Measurements from ENCODE around the gene NDUFV2.

Gene NDUFV2

GRCh38 chr18:9146224-9146623 lies 43.7 kb downstream of the NDUFV2 start:
- H3K4me3 ChIP-seq (ENCODE audit: control insufficient read depth in 1 of 7, extremely low read depth in 1 of 7, insufficient read depth in 4 of 7, low read depth in 2 of 7, low read length in 6 of 7) = no peak overlapping the region
- H3K27me3 ChIP-seq (replicated peaks in 2 of 5; ENCODE audit: control insufficient read depth in 4 of 5, insufficient read depth in 5 of 5, low read length in 4 of 5) = no peaks in the 10 kb centered on the region
- no peak for DNase-seq
- H3K36me3 ChIP-seq (ENCODE audit: control insufficient read depth in 4 of 4, insufficient read depth in 4 of 4, low read length in 3 of 4) = no peaks in the 10 kb centered on the region
- H3K27ac ChIP-seq (ENCODE audit: insufficient read depth in 1 of 2, low read depth in 1 of 2, low read length in 2 of 2, poor library complexity in 1 of 2, severe bottlenecking in 2 of 2) = peak overlapping the region in 1 of 2 experiments; percentile 27
- peaks cover 20 to 65% (median 41%) of the 10 kb centered on the region in 4 experiments for H3K4me1 ChIP-seq (ENCODE audit: control extremely low read depth in 1 of 4, control insufficient read depth in 4 of 4, insufficient read depth in 4 of 4, low read length in 3 of 4)
- WGBS (ENCODE audit: insufficient coverage) = no CpG with 5 or more reads among the region's 1 CpG
- ChIA-PET CTCF (interaction anchor here (0.9 to 2.8 kb wide), 7 partner anchors 32 to 450 kb away, joined by 3 to 20 read pairs (median 4); no protein-coding TSS in a partner anchor), POLR2A (no interaction called here)
- no peaks in the 10 kb centered on the region for H3K9me3 ChIP-seq (ENCODE audit: control extremely low read depth in 1 of 5, control insufficient read depth in 4 of 5, insufficient read depth in 2 of 5, low read depth in 1 of 5, low read length in 4 of 5)

GRCh38 chr18:9147440-9148202 lies 45.1 kb downstream of the NDUFV2 start:
- CTCF ChIA-PET = interaction anchor here (0.7 to 2.8 kb wide), 9 partner anchors 9 to 451 kb away, joined by 3 to 20 read pairs (median 4); partner anchors contain the start of gene ANKRD12
- Histone ChIP-seq H3K27ac (ENCODE audit: insufficient read depth in 1 of 2, low read depth in 1 of 2, low read length in 2 of 2, poor library complexity in 1 of 2, severe bottlenecking in 2 of 2) (peak overlapping the region; percentile 7 to 68), H3K36me3 (ENCODE audit: control insufficient read depth in 4 of 4, insufficient read depth in 4 of 4, low read length in 3 of 4) (no peaks in the 10 kb centered on the region), H3K4me3 (ENCODE audit: control insufficient read depth in 1 of 7, extremely low read depth in 1 of 7, insufficient read depth in 4 of 7, low read depth in 2 of 7, low read length in 6 of 7) (peak overlapping the region in 3 of 7 experiments; percentile 31 to 42 (median 36)), H3K27me3 (replicated peaks in 2 of 5; ENCODE audit: control insufficient read depth in 4 of 5, insufficient read depth in 5 of 5, low read length in 4 of 5) (no peaks in the 10 kb centered on the region), H3K9me3 (ENCODE audit: control extremely low read depth in 1 of 5, control insufficient read depth in 4 of 5, insufficient read depth in 2 of 5, low read depth in 1 of 5, low read length in 4 of 5) (no peaks in the 10 kb centered on the region), H3K4me1 (ENCODE audit: control extremely low read depth in 1 of 4, control insufficient read depth in 4 of 4, insufficient read depth in 4 of 4, low read length in 3 of 4) (peaks cover 20 to 76% (median 46%) of the 10 kb centered on the region in 4 experiments)
- WGBS (ENCODE audit: insufficient coverage) = no CpG with 5 or more reads among the region's 1 CpG
- peak; percentile 71 to 76 (median 75) for DNase-seq
- POLR2A ChIA-PET = interaction anchor here (0.6 kb wide), 1 partner anchor 14 kb away, joined by 3 read pairs; no protein-coding TSS in a partner anchor

DNA sequence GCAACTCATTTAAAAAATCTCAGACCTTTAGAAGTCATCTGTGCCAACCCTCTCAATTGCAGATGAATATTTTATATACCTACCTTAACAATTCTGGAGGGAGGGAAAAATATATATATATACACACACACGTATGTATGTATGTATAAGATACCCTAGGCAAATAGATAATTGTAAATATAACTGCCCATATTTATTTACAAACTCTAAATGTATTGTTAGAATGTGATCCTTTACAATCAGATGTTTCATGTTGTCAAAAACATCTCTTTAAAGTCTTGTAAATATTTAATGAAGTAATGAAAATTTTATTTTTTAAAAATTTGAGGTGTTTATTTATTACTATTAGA lies 45.7 kb downstream of the NDUFV2 start:
- Histone ChIP-seq H3K27me3 (replicated peaks in 2 of 5; ENCODE audit: control insufficient read depth in 4 of 5, insufficient read depth in 5 of 5, low read length in 4 of 5) (no peaks in the 10 kb centered on the region), H3K9me3 (ENCODE audit: control extremely low read depth in 1 of 5, control insufficient read depth in 4 of 5, insufficient read depth in 2 of 5, low read depth in 1 of 5, low read length in 4 of 5) (no peaks in the 10 kb centered on the region), H3K36me3 (ENCODE audit: control insufficient read depth in 4 of 4, insufficient read depth in 4 of 4, low read length in 3 of 4) (no peaks in the 10 kb centered on the region), H3K4me1 (ENCODE audit: control extremely low read depth in 1 of 4, control insufficient read depth in 4 of 4, insufficient read depth in 4 of 4, low read length in 3 of 4) (peaks cover 20 to 82% (median 50%) of the 10 kb centered on the region in 4 experiments), H3K4me3 (ENCODE audit: control insufficient read depth in 1 of 7, extremely low read depth in 1 of 7, insufficient read depth in 4 of 7, low read depth in 2 of 7, low read length in 6 of 7) (peak overlapping the region in 2 of 7 experiments; percentile 31 to 36), H3K27ac (ENCODE audit: insufficient read depth in 1 of 2, low read depth in 1 of 2, low read length in 2 of 2, poor library complexity in 1 of 2, severe bottlenecking in 2 of 2) (peak overlapping the region; percentile 7 to 68)
- POLR2A ChIA-PET = no interaction called here
- DNase-seq = no peak
- no CpG with 5 or more reads among the region's 1 CpG for WGBS (ENCODE audit: insufficient coverage)
- CTCF ChIA-PET = interaction anchor here (0.7 to 2.8 kb wide), 7 partner anchors 10 to 83 kb away, joined by 3 to 20 read pairs (median 8); partner anchors contain the start of gene ANKRD12

DNA sequence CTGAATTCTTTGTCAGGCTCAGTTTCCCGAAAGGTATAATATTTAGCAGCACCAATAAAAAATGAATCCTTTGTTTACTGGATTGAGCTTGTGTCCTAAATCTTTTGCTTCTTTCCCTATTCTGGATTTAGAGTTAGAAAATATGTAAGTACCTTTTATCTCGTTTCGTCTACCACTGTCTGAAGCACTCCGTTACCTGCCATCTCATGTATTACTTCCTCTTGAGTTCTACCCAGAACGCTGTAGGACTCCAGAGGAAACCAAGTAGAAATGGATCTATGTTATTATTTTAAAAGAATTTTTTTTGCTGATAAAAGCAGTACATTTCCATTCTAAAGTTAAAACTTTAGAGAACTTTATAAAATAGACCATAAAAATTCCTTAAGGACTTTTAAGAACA lies 47.6 kb downstream of the NDUFV2 start:
- ChIA-PET CTCF (interaction anchor here (1.0 to 2.2 kb wide), 8 partner anchors 8 to 79 kb away, joined by 3 to 10 read pairs (median 6); no protein-coding TSS in a partner anchor), POLR2A (no interaction called here)
- H3K27ac ChIP-seq (ENCODE audit: insufficient read depth in 1 of 2, low read depth in 1 of 2, low read length in 2 of 2, poor library complexity in 1 of 2, severe bottlenecking in 2 of 2) = peak overlapping the region in 1 of 2 experiments; percentile 32
- H3K27me3 ChIP-seq (replicated peaks in 2 of 5; ENCODE audit: control insufficient read depth in 4 of 5, insufficient read depth in 5 of 5, low read length in 4 of 5) = no peaks in the 10 kb centered on the region
- no peaks in the 10 kb centered on the region for H3K36me3 ChIP-seq (ENCODE audit: control insufficient read depth in 4 of 4, insufficient read depth in 4 of 4, low read length in 3 of 4)
- H3K4me3 ChIP-seq (ENCODE audit: control insufficient read depth in 1 of 7, extremely low read depth in 1 of 7, insufficient read depth in 4 of 7, low read depth in 2 of 7, low read length in 6 of 7) = peak overlapping the region in 3 of 7 experiments; percentile 13 to 60 (median 57)
- DNase-seq = peak in 2 of 3 donors; percentile 66 to 75
- no peaks in the 10 kb centered on the region for H3K9me3 ChIP-seq (ENCODE audit: control extremely low read depth in 1 of 5, control insufficient read depth in 4 of 5, insufficient read depth in 2 of 5, low read depth in 1 of 5, low read length in 4 of 5)
- H3K4me1 ChIP-seq (ENCODE audit: control extremely low read depth in 1 of 4, control insufficient read depth in 4 of 4, insufficient read depth in 4 of 4, low read length in 3 of 4) = peaks cover 20 to 80% (median 43%) of the 10 kb centered on the region in 4 experiments
- 100% methylated on average over 1 of the region's 5 CpGs for WGBS (ENCODE audit: insufficient coverage)

GRCh38 chr18:9153256-9153655 lies 50.8 kb downstream of the NDUFV2 start:
- peak overlapping the region in 3 of 7 experiments; percentile 1 to 23 (median 19) for H3K4me3 ChIP-seq (ENCODE audit: control insufficient read depth in 1 of 7, extremely low read depth in 1 of 7, insufficient read depth in 4 of 7, low read depth in 2 of 7, low read length in 6 of 7)
- H3K27ac ChIP-seq (ENCODE audit: insufficient read depth in 1 of 2, low read depth in 1 of 2, low read length in 2 of 2, poor library complexity in 1 of 2, severe bottlenecking in 2 of 2) = peak overlapping the region; percentile 34 to 77
- peak in 1 of 3 donors; percentile 32 for DNase-seq
- H3K9me3 ChIP-seq (ENCODE audit: control extremely low read depth in 1 of 5, control insufficient read depth in 4 of 5, insufficient read depth in 2 of 5, low read depth in 1 of 5, low read length in 4 of 5) = no peaks in the 10 kb centered on the region
- H3K36me3 ChIP-seq (ENCODE audit: control insufficient read depth in 4 of 4, insufficient read depth in 4 of 4, low read length in 3 of 4) = peaks cover 0 to 2% (median 0%) of the 10 kb centered on the region in 4 experiments
- H3K4me1 ChIP-seq (ENCODE audit: control extremely low read depth in 1 of 4, control insufficient read depth in 4 of 4, insufficient read depth in 4 of 4, low read length in 3 of 4) = peaks cover 10 to 53% (median 27%) of the 10 kb centered on the region in 4 experiments
- POLR2A ChIA-PET = no interaction called here
- no CpG with 5 or more reads among the region's 1 CpG for WGBS (ENCODE audit: insufficient coverage)
- CTCF ChIA-PET = interaction anchor here (1.2 to 1.7 kb wide), 3 partner anchors 8 to 185 kb away, joined by 4 to 5 read pairs (median 4); no protein-coding TSS in a partner anchor
- H3K27me3 ChIP-seq (replicated peaks in 2 of 5; ENCODE audit: control insufficient read depth in 4 of 5, insufficient read depth in 5 of 5, low read length in 4 of 5) = no peaks in the 10 kb centered on the region

- Histone ChIP-seq H3K36me3 (ENCODE audit: control insufficient read depth in 4 of 4, insufficient read depth in 4 of 4, low read length in 3 of 4) (peaks cover 0 to 2% (median 0%) of the 10 kb centered on the region in 4 experiments), H3K27ac (ENCODE audit: insufficient read depth in 1 of 2, low read depth in 1 of 2, low read length in 2 of 2, poor library complexity in 1 of 2, severe bottlenecking in 2 of 2) (no peak overlapping the region), H3K27me3 (replicated peaks in 2 of 5; ENCODE audit: control insufficient read depth in 4 of 5, insufficient read depth in 5 of 5, low read length in 4 of 5) (no peaks in the 10 kb centered on the region), H3K9me3 (ENCODE audit: control extremely low read depth in 1 of 5, control insufficient read depth in 4 of 5, insufficient read depth in 2 of 5, low read depth in 1 of 5, low read length in 4 of 5) (no peaks in the 10 kb centered on the region), H3K4me3 (ENCODE audit: control insufficient read depth in 1 of 7, extremely low read depth in 1 of 7, insufficient read depth in 4 of 7, low read depth in 2 of 7, low read length in 6 of 7) (no peak overlapping the region), H3K4me1 (ENCODE audit: control extremely low read depth in 1 of 4, control insufficient read depth in 4 of 4, insufficient read depth in 4 of 4, low read length in 3 of 4) (peaks cover 10 to 37% (median 14%) of the 10 kb centered on the region in 4 experiments)
- DNase-seq = no peak
- WGBS (ENCODE audit: insufficient coverage) = 83% methylated on average over 1 of the region's 4 CpGs
- ChIA-PET CTCF (interaction anchor here (0.5 to 0.9 kb wide), 2 partner anchors 31 to 78 kb away, joined by 3 to 5 read pairs; no protein-coding TSS in a partner anchor), POLR2A (interaction anchor here (1.4 kb wide), 1 partner anchor 23 kb away, joined by 3 read pairs; no protein-coding TSS in a partner anchor)
Observed at GRCh38 chr18:9156604-9157249, 54.2 kb downstream of the NDUFV2 start.

Data from common myeloid progenitor, CD34-positive (primary cell).